RCC 7860 (cell line): Measurements from ENCODE around the gene PTPRG.
A peak's percentile ranks its signal among the peaks of the same experiment; 100 is the strongest.

ENCODE experiments used
- DNase-seq: peaks from one replicate; pipeline ENCODE4 v3.0.0-alpha.2; 2015; ENCODE audit warnings: low spot score
- FAIRE-seq: peaks from 2 replicates; lab custom pipeline; 2012; peaks lifted over from hg19 to GRCh38; lab: Jason Lieb, UNC

Gene PTPRG

DNA sequence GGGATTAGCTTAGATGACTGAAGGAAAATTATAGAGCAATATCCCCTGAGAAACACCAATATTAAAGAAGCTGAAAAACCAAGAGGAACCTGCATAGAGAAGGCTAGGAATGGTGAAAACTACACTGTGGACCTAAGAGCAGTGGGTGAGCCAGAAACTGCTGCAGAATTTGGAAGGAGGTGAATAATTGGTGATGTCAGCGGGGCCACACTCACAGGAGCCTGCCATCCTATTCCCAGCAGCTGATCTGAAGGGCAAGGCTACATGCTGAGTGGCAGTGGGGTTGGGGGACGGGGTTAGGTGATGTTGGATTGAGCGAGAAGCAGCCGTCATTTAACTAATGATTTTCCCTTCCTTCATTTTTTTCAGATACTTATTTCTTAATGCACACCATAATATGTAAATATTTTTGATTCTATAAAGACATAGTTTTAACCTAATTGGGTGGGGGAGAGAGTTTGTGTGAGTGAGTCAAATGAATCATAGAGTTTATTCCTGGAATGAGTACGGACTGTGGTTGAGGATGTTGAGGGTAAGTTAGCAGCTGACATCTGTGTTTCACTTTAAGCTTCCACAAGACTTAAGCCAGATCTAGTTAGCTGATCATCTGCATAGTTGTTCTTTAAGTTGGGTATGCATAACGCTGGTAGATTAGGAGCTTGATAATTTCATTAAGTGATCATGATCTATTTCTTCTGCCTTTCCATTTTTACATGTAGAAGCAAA lies 222.8 kb downstream of the PTPRG start:
- peak; percentile 15 for DNase-seq
- FAIRE-seq, result peak; percentile 38

DNA sequence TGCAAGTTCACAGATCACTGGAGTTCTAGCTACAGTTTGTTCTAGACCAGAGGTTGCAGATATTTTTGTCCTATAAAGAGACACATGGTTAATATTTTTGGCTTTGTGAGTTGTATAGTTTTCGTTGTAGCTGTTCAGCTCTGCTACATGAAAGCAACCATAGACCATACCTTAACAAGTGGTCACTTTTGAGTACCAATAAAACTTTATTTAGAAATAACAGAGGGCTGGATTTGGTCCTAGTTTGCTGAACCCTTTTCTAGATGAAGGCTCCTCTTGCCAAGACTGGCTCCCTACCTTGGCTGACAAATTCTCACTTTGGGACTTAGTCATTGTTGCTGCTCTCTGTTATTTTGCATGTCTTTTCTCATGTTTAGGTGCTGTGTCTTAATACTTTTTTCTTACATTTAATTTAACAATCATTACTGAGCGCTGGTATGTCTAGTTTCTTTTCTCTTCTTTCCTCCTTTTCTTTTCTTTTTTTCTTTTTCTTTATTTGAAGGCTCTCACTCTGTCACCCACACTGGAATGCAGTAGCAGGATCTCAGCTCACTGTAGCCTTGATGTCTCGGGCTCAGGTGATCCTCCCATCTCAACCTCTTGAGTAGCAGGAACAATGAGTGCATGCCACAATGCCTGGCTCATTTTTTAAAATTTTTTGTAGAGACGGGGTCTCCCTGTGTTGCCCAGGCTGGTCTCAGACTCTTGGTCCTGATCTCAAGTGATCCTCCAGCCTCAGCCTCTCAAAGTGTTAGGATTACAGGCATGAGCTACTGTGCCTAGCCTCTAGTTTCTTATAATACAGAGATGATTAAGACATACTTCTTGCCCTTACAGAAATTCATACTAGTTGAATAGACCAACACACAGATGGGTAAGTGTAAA lies 227.5 kb downstream of the PTPRG start:
- FAIRE-seq (no peak), DNase-seq (no peak)

DNA sequence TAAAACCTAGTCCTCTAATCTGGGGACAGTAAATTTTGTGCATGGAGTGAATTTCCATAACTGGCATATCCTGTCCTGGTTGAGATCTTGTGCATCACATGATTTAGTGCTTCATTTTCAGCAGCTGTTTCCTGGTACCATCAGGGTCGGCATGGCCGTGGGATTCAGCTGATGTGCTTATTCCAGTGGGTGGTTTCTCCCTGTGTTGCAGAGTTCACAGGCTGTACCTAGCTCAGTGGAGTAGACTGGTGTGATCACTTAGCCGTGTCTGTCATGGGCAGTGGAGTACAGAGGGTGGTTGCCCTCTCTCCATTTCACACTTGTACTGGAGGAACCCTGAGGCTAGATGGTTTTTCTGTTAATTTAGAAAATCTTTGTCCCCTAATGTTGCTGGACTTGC lies 228.5 kb downstream of the PTPRG start:
- FAIRE-seq (no peak), DNase-seq (no peak)

DNA sequence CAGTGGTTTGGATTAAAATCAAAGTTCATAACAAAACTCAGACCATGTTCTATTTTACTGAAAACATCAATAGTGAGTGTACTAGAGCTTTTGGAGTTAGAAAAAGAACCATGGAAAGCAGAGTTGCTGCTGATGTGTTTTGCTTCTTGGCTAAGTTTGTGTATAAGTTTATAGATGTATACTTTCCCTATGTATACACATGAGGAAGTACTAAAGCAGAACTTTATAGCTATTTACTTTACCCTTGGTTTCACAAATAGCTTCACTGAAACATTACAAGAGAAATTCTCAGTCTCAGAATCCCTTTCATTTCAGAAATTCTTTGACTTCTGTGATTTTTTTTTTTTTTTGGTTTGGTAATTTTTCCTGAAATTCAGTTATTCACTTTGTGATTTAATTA lies 229.0 kb downstream of the PTPRG start:
- no peak for FAIRE-seq
- no peak for DNase-seq

DNA sequence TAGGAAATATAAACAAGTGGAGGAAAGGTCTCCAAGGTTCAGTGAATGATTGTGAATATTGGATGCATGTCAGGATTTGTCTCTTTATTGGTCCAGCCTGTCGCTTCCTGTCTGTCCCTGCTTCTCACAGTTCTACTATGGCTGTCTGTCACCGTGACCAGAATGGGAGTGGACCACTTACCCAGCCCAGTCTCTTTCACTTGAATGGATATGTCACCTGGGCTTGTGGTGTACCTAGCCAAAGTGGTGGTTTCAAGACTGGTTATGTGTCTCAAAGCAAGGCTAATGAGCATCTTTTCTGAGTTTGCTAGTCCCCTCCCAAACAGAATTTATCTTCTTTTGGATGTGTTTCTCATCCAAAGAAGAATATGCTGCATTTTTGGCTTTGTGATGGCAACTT lies 231.7 kb downstream of the PTPRG start:
- FAIRE-seq (no peak), DNase-seq (no peak)

DNA sequence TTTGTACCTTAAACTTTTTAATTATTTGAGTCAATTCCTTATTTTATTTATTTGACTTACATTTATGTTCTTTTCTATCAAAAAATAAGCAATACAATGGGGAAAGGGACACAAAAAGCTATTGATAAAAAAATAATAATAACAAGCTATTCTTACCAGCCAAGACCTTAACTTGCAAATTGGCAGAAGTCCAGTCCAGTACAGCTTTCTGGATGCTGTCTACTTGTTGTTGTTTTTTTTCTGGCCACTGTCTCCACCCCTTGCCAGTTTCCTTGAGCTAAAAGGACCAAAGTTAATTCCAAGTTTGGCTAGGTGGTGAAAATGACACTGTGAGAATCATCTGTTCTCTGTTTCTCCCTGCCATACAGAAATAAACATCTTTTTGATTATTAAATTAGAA lies 232.2 kb downstream of the PTPRG start:
- DNase-seq (no peak), FAIRE-seq (no peak)

DNA sequence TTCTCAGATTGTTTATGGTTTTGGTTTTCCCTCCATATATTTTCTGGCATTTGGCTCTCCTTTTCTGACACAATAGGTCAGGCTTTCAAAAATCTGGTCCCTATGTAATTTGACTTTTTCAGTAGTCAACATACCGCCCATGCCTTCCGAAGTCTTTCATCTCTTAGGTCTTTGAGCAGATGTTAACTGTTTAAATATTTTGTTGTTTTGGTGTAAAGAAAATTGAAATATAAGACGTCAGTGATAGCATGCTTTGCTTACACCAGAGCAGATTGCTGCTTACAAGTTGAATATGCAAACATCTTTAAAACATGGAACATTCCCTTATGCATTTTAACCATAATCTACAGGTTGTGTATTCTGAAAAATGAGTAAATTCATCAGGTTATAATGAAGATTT lies 233.0 kb downstream of the PTPRG start:
- FAIRE-seq, result no peak
- DNase-seq, result no peak

DNA sequence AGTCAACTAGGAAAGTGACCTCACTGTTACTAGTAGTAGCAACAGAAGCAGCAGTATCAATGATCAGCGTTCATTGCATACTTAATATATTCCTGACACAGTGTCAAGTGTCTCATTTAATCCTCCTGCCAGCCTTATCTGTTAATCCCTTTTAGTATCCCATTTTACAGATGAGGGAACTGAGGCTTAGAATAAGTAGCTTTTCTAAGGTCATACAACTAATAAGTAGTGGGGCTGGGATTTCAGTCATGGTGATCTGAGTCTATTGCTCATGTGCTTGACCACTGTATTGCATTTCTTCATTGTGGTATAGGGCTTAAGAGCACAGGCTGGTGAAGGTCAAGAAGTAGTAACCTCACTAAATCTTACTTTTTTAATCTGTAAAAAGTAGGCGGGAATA lies 233.6 kb downstream of the PTPRG start:
- FAIRE-seq, result no peak
- DNase-seq, result no peak

DNA sequence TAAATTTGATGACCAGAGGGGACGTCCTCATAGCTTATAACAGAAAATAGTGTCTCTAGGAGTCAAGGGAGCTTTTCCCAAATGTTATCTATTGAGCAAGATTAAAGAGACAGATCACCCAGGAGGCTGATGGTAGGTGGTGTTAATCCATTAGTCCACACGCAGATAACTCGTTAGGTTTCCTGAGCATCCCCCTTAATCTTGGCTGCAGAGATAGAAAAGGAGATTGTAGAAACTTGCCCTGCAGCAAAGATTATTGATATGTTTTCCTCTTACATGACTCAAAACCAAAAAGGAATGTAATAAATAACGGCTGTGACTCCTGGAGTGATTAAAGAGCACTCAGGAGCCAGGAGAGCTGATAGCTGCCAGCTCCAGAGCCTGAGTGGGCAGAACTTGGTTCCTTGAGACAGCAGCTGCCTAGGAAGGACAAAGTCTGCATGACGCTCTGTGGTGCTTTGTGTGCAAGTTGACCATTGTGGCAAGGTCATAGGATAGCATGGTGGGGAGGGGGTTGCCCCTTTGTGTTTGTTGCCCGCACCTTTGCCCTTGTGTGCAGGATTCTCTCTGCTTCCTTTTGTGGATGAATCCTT lies 234.8 kb downstream of the PTPRG start:
- FAIRE-seq (no peak), DNase-seq (no peak)

DNA sequence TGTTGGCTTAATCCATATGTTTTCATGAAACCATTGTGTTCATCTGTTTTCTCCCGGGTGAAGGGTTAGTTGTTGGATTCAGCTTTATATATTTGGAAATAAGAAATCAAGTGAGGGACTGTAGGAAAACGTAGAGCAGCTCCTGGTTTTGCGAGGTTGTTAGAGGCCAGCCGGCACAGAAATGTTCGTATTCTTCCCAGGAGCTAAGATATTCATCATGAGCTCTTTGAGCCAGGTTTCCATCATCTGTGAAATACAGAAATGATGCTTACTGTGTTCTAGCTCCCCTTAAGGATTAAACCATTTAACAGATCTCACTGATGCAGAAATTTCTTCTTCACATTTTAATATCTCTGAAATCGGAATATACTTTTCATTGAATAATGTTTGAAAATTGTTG lies 235.5 kb downstream of the PTPRG start:
- no peak for FAIRE-seq
- DNase-seq, result no peak

DNA sequence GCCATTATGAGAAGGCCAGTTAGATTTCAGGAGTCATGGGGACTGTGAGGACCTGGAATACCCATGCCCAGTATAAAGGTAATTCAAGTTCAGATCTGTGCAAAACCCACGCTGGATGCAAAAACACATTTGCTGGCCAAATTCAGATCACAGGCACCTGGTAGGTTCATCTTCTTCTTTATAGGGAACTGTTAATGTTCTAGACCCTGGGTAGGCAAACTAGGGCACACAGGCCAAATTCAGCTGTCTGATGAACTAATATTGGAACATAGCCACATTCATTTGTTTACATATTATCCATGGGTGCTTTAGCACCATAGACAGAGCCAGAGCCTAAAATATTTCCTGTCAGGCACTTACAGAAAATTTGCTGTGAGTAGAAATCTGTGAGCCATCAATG lies 241.4 kb downstream of the PTPRG start:
- DNase-seq (no peak), FAIRE-seq (no peak)

DNA sequence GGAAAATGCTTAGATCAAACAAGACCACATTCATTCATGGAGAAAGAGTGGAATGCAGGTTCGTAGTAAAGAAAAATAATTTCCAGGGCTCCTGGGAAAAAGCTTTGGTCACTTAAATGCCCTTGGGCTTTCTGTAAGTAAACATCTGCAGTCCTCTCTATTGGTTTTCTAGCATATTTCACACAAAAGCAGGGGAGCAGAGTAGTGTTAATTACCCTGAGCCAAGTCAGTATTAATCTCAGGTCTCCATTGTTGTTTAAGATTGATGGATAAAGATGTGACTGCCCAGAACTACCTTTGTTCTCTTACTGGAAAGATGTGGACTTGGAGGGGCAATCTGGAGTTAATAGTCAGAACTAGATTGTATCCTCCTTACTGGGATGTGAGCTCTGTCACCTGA lies 242.6 kb downstream of the PTPRG start:
- no peak for FAIRE-seq
- DNase-seq, result no peak

DNA sequence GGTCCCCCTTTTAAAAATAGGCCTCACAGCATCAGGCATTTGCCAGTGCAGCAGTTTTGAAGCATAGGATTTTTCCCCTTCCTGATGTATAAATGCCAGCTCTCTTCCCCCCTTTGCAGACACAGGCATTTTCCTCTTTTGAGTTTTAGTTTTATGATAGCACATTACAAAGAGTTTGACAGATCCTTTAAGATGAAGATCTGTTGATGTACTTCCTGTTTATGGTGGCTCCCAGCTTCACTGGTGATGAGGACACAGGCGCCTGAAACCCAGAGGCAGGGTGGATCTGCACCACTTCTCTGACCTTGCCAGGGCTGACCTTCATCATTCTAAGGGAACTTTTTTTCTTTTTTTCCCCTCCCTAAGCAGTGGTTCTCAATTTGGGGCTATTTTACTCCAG lies 243.4 kb downstream of the PTPRG start:
- DNase-seq, result no peak
- no peak for FAIRE-seq

DNA sequence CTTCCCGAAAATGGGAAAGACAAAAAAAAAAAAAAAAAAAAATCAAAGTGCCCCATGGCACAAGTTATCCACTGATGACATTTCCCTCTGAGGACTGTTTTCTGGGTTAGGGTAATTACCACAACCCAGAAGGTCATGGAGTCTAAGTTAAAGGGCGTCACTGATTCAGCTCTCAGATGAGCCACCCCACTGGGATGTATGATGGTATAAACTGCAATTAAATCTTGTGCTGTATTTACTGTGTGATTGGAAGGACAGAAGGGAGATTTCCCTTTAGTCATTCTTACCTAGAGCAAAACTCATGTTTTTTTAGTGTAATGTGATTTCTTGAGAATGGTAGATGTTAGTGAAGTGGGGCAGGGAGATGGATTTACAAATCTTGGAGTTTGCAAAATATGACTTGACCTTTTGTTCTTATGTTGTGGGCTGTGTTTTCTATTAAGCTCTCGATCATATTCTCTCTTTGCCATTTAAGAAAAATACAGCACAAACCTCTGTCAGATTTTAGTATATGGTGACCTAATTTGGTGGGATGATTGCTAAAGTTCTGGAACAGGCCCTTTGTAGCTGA lies 244.2 kb downstream of the PTPRG start:
- DNase-seq (no peak), FAIRE-seq (no peak)

DNA sequence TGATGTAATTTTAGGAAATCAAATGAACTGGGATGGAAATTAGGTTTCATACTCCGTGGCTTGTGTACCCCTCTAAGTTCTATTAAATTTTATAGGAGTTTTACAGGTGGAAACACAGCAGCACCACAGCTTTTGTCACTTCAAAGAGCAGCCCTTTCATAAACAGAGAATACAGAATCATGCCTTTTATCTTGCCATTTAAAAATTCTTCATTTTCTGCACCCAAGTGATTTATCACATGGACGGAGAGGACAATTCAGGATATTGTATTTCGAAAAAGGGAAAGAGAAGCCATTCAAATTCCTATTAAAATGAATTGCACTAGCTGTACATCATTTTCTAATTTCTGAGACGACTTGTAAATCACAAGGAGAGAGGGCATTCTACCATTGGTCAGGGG lies 245.4 kb downstream of the PTPRG start:
- DNase-seq, result no peak
- FAIRE-seq, result no peak

DNA sequence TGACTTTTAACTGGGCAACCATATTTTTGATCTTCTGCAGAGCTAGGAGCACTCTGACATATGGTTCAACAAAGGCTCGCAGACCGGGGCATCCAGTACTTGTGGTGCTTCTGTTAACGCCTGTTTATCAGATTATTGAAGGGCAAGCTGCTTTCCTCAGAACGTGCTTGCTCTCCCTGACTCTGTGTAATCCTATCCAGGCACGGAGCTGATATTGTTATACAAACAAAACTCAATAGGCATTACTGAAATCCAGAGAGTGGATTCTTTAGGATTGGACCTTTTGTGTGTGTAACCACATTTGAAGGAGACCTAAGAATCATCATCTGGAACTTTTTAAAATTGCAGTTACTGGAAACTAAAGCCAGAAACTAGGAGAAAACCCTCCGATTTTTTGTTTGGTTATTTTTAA lies 246.5 kb downstream of the PTPRG start:
- DNase-seq (no peak), FAIRE-seq (no peak)

DNA sequence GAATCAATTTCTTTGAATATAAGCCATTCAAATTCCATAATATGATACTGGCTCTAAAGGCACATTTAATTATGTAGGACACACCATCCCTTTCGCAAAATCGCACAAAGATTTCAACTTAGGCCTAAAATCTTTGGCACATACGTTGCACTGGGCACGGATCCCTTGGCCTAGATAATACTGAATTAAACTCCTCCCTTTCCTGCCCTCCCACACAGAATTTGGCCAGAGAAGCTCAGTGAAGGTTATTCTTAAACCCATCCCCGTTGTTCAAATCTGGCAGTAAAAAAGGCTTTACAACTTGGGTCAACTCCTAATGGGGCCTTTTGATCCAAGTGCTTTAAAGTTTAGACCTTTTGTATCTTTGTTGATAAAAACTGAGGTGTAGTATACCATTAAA lies 247.2 kb downstream of the PTPRG start:
- DNase-seq (no peak), FAIRE-seq (no peak)

DNA sequence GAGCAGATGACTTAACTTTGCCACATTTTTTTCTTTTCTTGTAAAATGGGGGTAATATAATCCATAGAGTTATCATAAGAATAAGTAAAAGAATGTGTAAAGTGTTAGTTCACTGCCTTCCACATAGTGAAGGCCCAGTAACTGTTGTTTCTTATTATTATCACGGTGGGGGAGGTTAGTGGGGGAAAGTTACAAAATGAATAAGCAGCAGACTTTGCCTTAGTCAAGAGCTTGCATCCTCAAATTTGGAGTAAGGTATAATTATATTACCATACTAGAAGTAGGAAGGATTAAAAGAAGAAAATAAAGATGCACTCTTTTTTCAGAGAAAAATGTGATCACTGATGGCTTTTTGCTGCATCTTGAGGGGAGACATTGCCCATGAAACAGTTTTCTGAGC lies 247.6 kb downstream of the PTPRG start:
- FAIRE-seq (no peak), DNase-seq (no peak)

DNA sequence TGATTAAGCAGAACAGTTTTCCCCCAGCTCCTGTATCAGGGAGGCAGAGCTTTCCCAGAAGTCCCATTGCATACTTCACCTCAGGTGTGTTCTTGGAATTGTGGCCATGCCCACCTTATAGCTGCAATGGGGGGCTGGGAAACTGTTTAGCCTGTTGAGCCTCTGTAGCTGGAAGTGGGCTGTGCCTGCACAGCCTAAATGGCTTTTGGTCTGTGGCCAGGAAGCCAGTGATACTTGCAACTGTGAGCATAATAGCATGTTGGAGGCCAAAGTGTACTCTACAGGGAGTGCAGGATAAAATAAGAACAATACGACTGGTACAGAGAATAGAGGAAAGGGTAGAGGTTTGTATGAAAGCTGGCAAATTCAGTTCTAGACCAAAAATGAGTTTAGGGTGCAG lies 248.5 kb downstream of the PTPRG start:
- FAIRE-seq (no peak), DNase-seq (no peak)

DNA sequence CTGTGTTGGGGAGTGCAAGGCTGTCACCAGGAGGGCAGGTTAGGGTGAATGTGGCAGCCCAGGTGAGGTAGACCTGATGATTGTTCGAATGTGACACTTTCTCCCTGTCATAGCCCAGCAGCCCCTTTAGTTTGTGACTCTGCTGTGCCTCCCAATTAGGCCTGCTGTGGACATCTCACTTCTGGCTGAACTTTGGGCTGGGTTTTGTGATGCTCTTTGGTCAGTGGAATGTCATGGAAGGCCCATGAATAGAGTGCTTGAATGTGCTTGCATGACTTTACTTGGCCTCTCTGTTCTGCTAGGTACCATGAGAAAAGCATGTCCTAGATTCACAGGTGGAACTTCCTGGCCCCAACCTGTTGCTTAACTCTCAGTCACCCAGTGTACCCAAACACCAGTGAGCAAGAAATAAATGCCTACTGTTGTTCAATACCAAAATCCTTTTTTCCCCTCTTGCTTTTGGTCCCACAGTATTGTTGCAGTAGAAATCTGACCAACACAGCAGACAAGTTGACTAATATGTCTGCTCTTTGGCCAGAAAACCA lies 249.7 kb downstream of the PTPRG start:
- no peak for FAIRE-seq
- DNase-seq, result no peak

DNA sequence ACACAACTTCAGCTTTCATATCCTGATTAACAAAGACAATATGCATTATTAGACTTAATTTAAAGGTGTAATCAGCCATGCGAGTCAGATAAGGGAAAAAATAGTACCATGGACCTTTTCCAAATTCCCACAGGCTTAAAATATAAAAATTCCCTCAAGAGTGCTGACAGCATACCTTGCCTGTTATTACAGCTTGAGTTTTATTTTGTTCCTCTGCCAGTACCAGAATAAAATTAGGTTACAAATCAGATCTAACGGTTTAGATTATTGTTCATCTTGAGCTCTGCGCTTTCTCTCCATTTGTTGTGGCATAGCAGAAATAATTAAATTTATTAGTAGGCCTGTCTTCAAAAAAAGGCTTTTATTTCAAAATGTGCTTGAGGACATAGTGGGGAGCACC lies 250.3 kb downstream of the PTPRG start:
- no peak for FAIRE-seq
- no peak for DNase-seq
